HCT116 (cell line): ENCODE measurements around the gene ACBD6. TPM values are rescaled to one million over a fixed set of nuclear protein-coding genes. Genes with fewer than 3 reads are reported as not detected.

ENCODE experiments used
- ATAC-seq: fragments of 200-7000 bp; cut with Tn5 transposase; 2 replicates; pipeline ENCODE4 v1.9.1; 2020; ENCODE audit warnings: mild to moderate bottlenecking, moderate library complexity
- BruUV-seq: library from RNA; stranded (reverse); fragments of 400-500 nt; replicated peaks from 2 replicates; lab custom pipeline; 2021; lab: Mats Ljungman, UMichigan
- CTCF ChIA-PET: fragments of 300-600 bp; sonication (Branson Sonifier 250); formaldehyde crosslinking; loops from one replicate; lab custom pipeline; 2021; ENCODE audit warnings: antibody characterized with exemption; lab: Charles Lee
- POLR2A ChIA-PET: fragments of 300-600, 350-600 bp; sonication (Branson Sonifier 250); formaldehyde crosslinking; loops from one replicate; lab custom pipeline; 2021; ENCODE audit warnings: antibody characterized with exemption; lab: Charles Lee
- RAD21 ChIA-PET, 2 experiments: fragments of 300-600 bp; sonication (Branson Sonifier 250); formaldehyde crosslinking; loops; one replicate each; lab custom pipeline; 2023; ENCODE audit warnings: low total read pairs in 2 of 2; ENCODE audit not compliant: uncharacterized antibody in 2 of 2, unreplicated experiment in 2 of 2, low non-redundant PET in 1 of 2; lab: Charles Lee
- DNase-seq: peaks from one replicate; pipeline ENCODE4 v3.0.0-alpha.2; 2010; ENCODE audit warnings: low read depth, low spot score
- H2AFZ ChIP-seq: fragments of 200-600 bp; shearing (Covaris generic), sonication (generic); 2 replicates; pipeline ENCODE4 v1.6.1; 2017; ENCODE audit warnings: low read depth, mixed run types, mixed read lengths, antibody characterized with exemption, low read length; ENCODE audit not compliant: poor library complexity, severe bottlenecking
- H3K27ac ChIP-seq: 2 replicates; pipeline ENCODE4 v1.5.1; 2012; ENCODE audit warnings: low read depth, low read length
- H3K27me3 ChIP-seq: fragments of 200-600 bp; sonication (generic); 2 replicates; pipeline ENCODE4 v1.6.1; 2016; ENCODE audit warnings: mixed run types, low read length, mixed read lengths; ENCODE audit not compliant: insufficient read depth
- H3K36me3 ChIP-seq, 2 experiments: fragments of 200-500 bp in 1 of 2; fragments of 200-600 bp in 1 of 2; sonication (Bioruptor generic) in 1 of 2; sonication (generic) in 1 of 2; 2 replicates each; pipeline versions ENCODE4 v1.5.1 to v1.6.1; 2014 to 2016; ENCODE audit warnings: low read length in 2 of 2, inconsistent platforms in 1 of 2, mixed read lengths in 1 of 2, mixed run types in 1 of 2; ENCODE audit not compliant: insufficient read depth in 2 of 2, control insufficient read depth in 1 of 2
- H3K4me1 ChIP-seq, 2 experiments: fragments of 200-600 bp in 1 of 2; sonication (generic) in 1 of 2; 2 replicates each; pipeline versions ENCODE4 v1.5.1 to v1.6.1; 2012 to 2017; ENCODE audit warnings: low read length in 2 of 2, inconsistent platforms in 1 of 2, mild to moderate bottlenecking in 1 of 2, mixed read lengths in 1 of 2, mixed run types in 1 of 2, moderate library complexity in 1 of 2; ENCODE audit not compliant: insufficient read depth in 2 of 2, control insufficient read depth in 1 of 2
- H3K4me2 ChIP-seq: fragments of 200-600 bp; sonication (generic); 2 replicates; pipeline ENCODE4 v1.6.1; 2017; ENCODE audit warnings: mixed run types, low read length, mixed read lengths
- H3K4me3 ChIP-seq, 2 experiments: fragments of 200-600 bp in 1 of 2; sonication (generic) in 1 of 2; replicated peaks in 1 of 2; 2 replicates each; pipeline ENCODE4 v1.5.1; 2011 to 2016; ENCODE audit warnings: low read length in 2 of 2, control low read depth in 1 of 2, low read depth in 1 of 2, mild to moderate bottlenecking in 1 of 2, mixed read lengths in 1 of 2, mixed run types in 1 of 2
- H3K79me2 ChIP-seq: fragments of 200-600 bp; sonication (generic); 2 replicates; pipeline ENCODE4 v1.6.1; 2017; ENCODE audit warnings: mild to moderate bottlenecking, mixed run types, low read length, moderate library complexity, mixed read lengths; ENCODE audit not compliant: insufficient read depth
- H3K9ac ChIP-seq: fragments of 200-600 bp; sonication (generic); 2 replicates; pipeline ENCODE4 v1.6.1; 2016; ENCODE audit warnings: low read length, mixed read lengths
- H3K9me2 ChIP-seq: fragments of 200-600 bp; sonication (generic), shearing (Covaris generic); 2 replicates; pipeline ENCODE4 v1.6.1; 2017; ENCODE audit warnings: mixed run types, mild to moderate bottlenecking, moderate library complexity; ENCODE audit not compliant: insufficient read depth
- H3K9me3 ChIP-seq, 2 experiments: fragments of 200-500 bp in 1 of 2; fragments of 200-600 bp in 1 of 2; sonication (Bioruptor generic) in 1 of 2; sonication (generic) in 1 of 2; 2 replicates each; pipeline ENCODE4 v1.6.1; 2014 to 2017; ENCODE audit warnings: low read length in 2 of 2, mixed read lengths in 2 of 2, inconsistent platforms in 1 of 2, low read depth in 1 of 2, mild to moderate bottlenecking in 1 of 2, mixed run types in 1 of 2, moderate library complexity in 1 of 2; ENCODE audit not compliant: control insufficient read depth in 1 of 2, insufficient read depth in 1 of 2
- H4K20me1 ChIP-seq: fragments of 200-600 bp; sonication (generic), shearing (Covaris generic); 2 replicates; pipeline ENCODE4 v1.6.1; 2017; ENCODE audit warnings: mixed run types, mild to moderate bottlenecking, moderate library complexity; ENCODE audit not compliant: insufficient read depth
- CEBPB ChIP-seq: IDR thresholded peaks from 2 replicates; pipeline ENCODE4 v1.6.1; 2012; ENCODE audit warnings: low read depth
- EGR1 ChIP-seq: IDR thresholded peaks from 2 replicates; pipeline ENCODE4 v1.6.1; 2012; ENCODE audit warnings: low read depth
- ELF1 ChIP-seq: IDR thresholded peaks from 2 replicates; pipeline ENCODE4 v1.6.1; 2012; ENCODE audit warnings: low read depth, borderline replicate concordance
- EZH2 ChIP-seq: fragments of 200-600 bp; sonication (generic); IDR thresholded peaks from 2 replicates; pipeline ENCODE4 v1.6.1; 2017; ENCODE audit warnings: antibody characterized with exemption, mixed run types
- EZH2phosphoT487 ChIP-seq: fragments of 200-600 bp; IDR thresholded peaks from 2 replicates; pipeline ENCODE4 v1.6.1; 2018; ENCODE audit warnings: antibody characterized with exemption, borderline replicate concordance
- FOSL1 ChIP-seq: IDR thresholded peaks from 2 replicates; pipeline ENCODE4 v1.6.1; 2012; ENCODE audit warnings: low read depth
- JUND ChIP-seq: IDR thresholded peaks from 2 replicates; pipeline ENCODE4 v1.6.1; 2012
- POLR2AphosphoS5 ChIP-seq: IDR thresholded peaks from 2 replicates; pipeline ENCODE4 v1.6.1; 2011; ENCODE audit warnings: mild to moderate bottlenecking, low read depth, low read length, moderate library complexity
- SIN3A ChIP-seq: IDR thresholded peaks from 2 replicates; pipeline ENCODE4 v1.6.1; 2012; ENCODE audit warnings: low read depth
- SP1 ChIP-seq: IDR thresholded peaks from 2 replicates; pipeline ENCODE4 v1.6.1; 2012; ENCODE audit warnings: low read depth
- TCF7L2 ChIP-seq: IDR thresholded peaks from 2 replicates; pipeline ENCODE4 v1.7.0; 2011; ENCODE audit warnings: borderline replicate concordance, inconsistent platforms; ENCODE audit not compliant: insufficient read depth, insufficient read length; ENCODE audit errors: extremely low read depth
- YY1 ChIP-seq: IDR thresholded peaks from 2 replicates; pipeline ENCODE4 v1.6.1; 2011; ENCODE audit warnings: low read length, low read depth, moderate library complexity, mild to moderate bottlenecking; ENCODE audit not compliant: insufficient replicate concordance; ENCODE audit errors: extremely low read depth
- ZFX ChIP-seq: fragments of 450-650 bp; IDR thresholded peaks from 2 replicates; pipeline ENCODE4 v1.6.1; 2017
- intact Hi-C: fragments of 100-400 bp; cut with micrococcal nuclease; formaldehyde crosslinking; loops from 2 replicates; pipeline ENCODE4 v1.10.0; 2022
- total RNA-seq: library from RNA; stranded (reverse); gene quantifications from one replicate; pipeline ENCODE4 v1.2.1, GENCODE V29; 2021; ENCODE audit not compliant: unreplicated experiment
- TF ChIP-seq, protein P1 (sequence below): IDR thresholded peaks from 2 replicates; pipeline ENCODE4 v1.6.1; 2012
- TF ChIP-seq, protein P2 (sequence below): IDR thresholded peaks from 2 replicates; pipeline ENCODE4 v1.6.1; 2012
- TF ChIP-seq, protein P3 (sequence below): IDR thresholded peaks from 2 replicates; pipeline ENCODE4 v1.6.1; 2012; ENCODE audit warnings: low read depth
- TF ChIP-seq, protein P4 (sequence below), 3 experiments: fragments of 200-600 bp in 1 of 3; sonication (generic) in 1 of 3; IDR thresholded peaks in 2 of 3; conservative IDR thresholded peaks in 1 of 3; 2 replicates each; pipeline ENCODE4 v1.5.1; 2012 to 2017; ENCODE audit warnings: low read depth in 2 of 3, low read length in 2 of 3, antibody characterized with exemption in 1 of 3, borderline replicate concordance in 1 of 3, control low read depth in 1 of 3, mild to moderate bottlenecking in 1 of 3, mixed read lengths in 1 of 3, mixed run types in 1 of 3, moderate library complexity in 1 of 3; ENCODE audit not compliant: insufficient read depth in 1 of 3

The ACBD6 gene
- total RNA-seq, 1 experiment from 2014 or later = 43.2 TPM

DNA sequence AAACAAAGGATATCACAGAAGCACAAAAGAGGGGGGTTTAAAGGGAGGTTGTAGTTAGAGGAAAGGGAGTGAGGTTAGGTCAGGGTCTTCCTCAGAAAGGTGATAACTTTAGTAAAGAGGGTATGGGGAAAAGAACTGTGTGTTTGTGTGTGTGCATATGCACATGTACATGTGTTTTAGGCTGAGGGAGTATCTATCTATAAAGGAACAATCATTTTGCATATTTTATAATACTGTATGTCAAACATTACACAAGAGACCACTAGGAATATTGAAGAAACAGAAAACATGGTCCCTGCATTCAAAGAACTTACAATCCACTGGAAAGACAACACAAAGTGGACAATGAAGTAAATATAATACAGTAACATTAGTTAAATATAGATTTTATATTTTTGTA is 132.2 kb downstream of the ACBD6 start:
- no peak for TF ChIP-seq POLR2AphosphoS5
- no peak for TF ChIP-seq ZFX
- TF ChIP-seq YY1 = no peak
- TF ChIP-seq, protein P1, sequence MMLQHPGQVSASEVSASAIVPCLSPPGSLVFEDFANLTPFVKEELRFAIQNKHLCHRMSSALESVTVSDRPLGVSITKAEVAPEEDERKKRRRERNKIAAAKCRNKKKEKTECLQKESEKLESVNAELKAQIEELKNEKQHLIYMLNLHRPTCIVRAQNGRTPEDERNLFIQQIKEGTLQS = no peak
- TF ChIP-seq SP1 = no peak
- TF ChIP-seq EZH2phosphoT487 = no peak
- no peak for TF ChIP-seq CEBPB
- no peak for TF ChIP-seq ELF1
- TF ChIP-seq, protein P2, sequence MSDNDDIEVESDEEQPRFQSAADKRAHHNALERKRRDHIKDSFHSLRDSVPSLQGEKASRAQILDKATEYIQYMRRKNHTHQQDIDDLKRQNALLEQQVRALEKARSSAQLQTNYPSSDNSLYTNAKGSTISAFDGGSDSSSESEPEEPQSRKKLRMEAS = no peak
- TF ChIP-seq JUND = no peak
- TF ChIP-seq SIN3A = no peak
- no peak for TF ChIP-seq FOSL1
- no peak for TF ChIP-seq EZH2
- TF ChIP-seq, protein P3, sequence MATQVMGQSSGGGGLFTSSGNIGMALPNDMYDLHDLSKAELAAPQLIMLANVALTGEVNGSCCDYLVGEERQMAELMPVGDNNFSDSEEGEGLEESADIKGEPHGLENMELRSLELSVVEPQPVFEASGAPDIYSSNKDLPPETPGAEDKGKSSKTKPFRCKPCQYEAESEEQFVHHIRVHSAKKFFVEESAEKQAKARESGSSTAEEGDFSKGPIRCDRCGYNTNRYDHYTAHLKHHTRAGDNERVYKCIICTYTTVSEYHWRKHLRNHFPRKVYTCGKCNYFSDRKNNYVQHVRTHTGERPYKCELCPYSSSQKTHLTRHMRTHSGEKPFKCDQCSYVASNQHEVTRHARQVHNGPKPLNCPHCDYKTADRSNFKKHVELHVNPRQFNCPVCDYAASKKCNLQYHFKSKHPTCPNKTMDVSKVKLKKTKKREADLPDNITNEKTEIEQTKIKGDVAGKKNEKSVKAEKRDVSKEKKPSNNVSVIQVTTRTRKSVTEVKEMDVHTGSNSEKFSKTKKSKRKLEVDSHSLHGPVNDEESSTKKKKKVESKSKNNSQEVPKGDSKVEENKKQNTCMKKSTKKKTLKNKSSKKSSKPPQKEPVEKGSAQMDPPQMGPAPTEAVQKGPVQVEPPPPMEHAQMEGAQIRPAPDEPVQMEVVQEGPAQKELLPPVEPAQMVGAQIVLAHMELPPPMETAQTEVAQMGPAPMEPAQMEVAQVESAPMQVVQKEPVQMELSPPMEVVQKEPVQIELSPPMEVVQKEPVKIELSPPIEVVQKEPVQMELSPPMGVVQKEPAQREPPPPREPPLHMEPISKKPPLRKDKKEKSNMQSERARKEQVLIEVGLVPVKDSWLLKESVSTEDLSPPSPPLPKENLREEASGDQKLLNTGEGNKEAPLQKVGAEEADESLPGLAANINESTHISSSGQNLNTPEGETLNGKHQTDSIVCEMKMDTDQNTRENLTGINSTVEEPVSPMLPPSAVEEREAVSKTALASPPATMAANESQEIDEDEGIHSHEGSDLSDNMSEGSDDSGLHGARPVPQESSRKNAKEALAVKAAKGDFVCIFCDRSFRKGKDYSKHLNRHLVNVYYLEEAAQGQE = no peak
- no peak for TF ChIP-seq TCF7L2
- TF ChIP-seq, protein P4, sequence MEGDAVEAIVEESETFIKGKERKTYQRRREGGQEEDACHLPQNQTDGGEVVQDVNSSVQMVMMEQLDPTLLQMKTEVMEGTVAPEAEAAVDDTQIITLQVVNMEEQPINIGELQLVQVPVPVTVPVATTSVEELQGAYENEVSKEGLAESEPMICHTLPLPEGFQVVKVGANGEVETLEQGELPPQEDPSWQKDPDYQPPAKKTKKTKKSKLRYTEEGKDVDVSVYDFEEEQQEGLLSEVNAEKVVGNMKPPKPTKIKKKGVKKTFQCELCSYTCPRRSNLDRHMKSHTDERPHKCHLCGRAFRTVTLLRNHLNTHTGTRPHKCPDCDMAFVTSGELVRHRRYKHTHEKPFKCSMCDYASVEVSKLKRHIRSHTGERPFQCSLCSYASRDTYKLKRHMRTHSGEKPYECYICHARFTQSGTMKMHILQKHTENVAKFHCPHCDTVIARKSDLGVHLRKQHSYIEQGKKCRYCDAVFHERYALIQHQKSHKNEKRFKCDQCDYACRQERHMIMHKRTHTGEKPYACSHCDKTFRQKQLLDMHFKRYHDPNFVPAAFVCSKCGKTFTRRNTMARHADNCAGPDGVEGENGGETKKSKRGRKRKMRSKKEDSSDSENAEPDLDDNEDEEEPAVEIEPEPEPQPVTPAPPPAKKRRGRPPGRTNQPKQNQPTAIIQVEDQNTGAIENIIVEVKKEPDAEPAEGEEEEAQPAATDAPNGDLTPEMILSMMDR (IDR thresholded peaks at IDR 0.05 in 2 of 3, conservative IDR thresholded peaks at IDR 0.05 in 1 of 3; ENCODE audit: borderline replicate concordance in 1 of 3, insufficient read depth in 1 of 3, low read depth in 2 of 3, low read length in 2 of 3) = no peak
- TF ChIP-seq EGR1 = no peak
- TF ChIP-seq, all 23 proteins: peak for 0
- intact Hi-C loops = no loop called here
- no peaks in the 10 kb centered on the region; a peak in 1 of 4 replicates for H3K4me1 ChIP-seq
- no peaks in the 10 kb centered on the region for H3K27me3 ChIP-seq
- no peak for DNase-seq
- H3K4me2 ChIP-seq = no peak overlapping the region
- no peak overlapping the region for H2AFZ ChIP-seq
- no peaks in the 10 kb centered on the region for H3K36me3 ChIP-seq
- no peaks in the 10 kb centered on the region for H3K9me3 ChIP-seq
- ChIA-PET RAD21 (no interaction called here), CTCF (no interaction called here), POLR2A (no interaction called here)
- no peak overlapping the region for H3K4me3 ChIP-seq
- H3K9ac ChIP-seq = no peak overlapping the region
- no TSS peak for BruUV-seq
- peaks cover 5% of the 10 kb centered on the region; the same call in 1 of the 2 replicates for H4K20me1 ChIP-seq
- ATAC-seq = no peak
- H3K79me2 ChIP-seq = peaks cover 18% of the 10 kb centered on the region
- no peaks in the 10 kb centered on the region for H3K9me2 ChIP-seq
- H3K27ac ChIP-seq = no peak overlapping the region
